Panc1 (cell line): ENCODE measurements around the gene CYB5R4. TPM values are rescaled to one million over a fixed set of nuclear protein-coding genes. Genes with fewer than 3 reads are reported as not detected.

ENCODE experiments used
- ATAC-seq: fragments of 200-7000 bp; cut with Tn5 transposase; 2 replicates; pipeline ENCODE4 v1.9.1; 2020; ENCODE audit warnings: mild to moderate bottlenecking, moderate library complexity
- BruUV-seq: library from RNA; stranded (reverse); fragments of 400-500 nt; replicated peaks from 2 replicates; lab custom pipeline; 2021; lab: Mats Ljungman, UMichigan
- CTCF ChIA-PET: fragments of 300-600 bp; sonication (Branson Sonifier 250); formaldehyde crosslinking; loops from one replicate; lab custom pipeline; 2022; ENCODE audit warnings: antibody characterized with exemption; lab: Charles Lee
- POLR2A ChIA-PET: fragments of 300-600 bp; sonication (Branson Sonifier 250); formaldehyde crosslinking; loops from one replicate; lab custom pipeline; 2022; ENCODE audit warnings: antibody characterized with exemption; lab: Charles Lee
- DNase-seq: peaks from one replicate; pipeline ENCODE4 v3.0.0-alpha.2; 2010; ENCODE audit warnings: low read depth, low spot score
- H3K27ac ChIP-seq: 2 replicates; pipeline ENCODE4 v1.5.1; 2011; ENCODE audit warnings: mild to moderate bottlenecking, low read length, inconsistent platforms
- H3K27me3 ChIP-seq: fragments of 200-500 bp; sonication (Bioruptor generic); 2 replicates; pipeline ENCODE4 v1.6.0; 2014; ENCODE audit warnings: low read length, inconsistent platforms; ENCODE audit not compliant: control insufficient read depth, insufficient read depth
- H3K36me3 ChIP-seq: fragments of 200-500 bp; sonication (Bioruptor generic); 2 replicates; pipeline ENCODE4 v1.5.1; 2014; ENCODE audit warnings: inconsistent platforms, mild to moderate bottlenecking, low read length, moderate library complexity; ENCODE audit not compliant: control insufficient read depth, insufficient read depth
- H3K4me1 ChIP-seq: 2 replicates; pipeline ENCODE4 v1.5.1; 2011; ENCODE audit warnings: inconsistent platforms, mild to moderate bottlenecking, low read length, moderate library complexity; ENCODE audit not compliant: control insufficient read depth, insufficient read depth
- H3K4me3 ChIP-seq, 2 experiments: 2 replicates each; pipeline ENCODE4 v1.5.1; 2011 to 2012; ENCODE audit warnings: low read depth in 2 of 2, low read length in 2 of 2, mild to moderate bottlenecking in 2 of 2, inconsistent platforms in 1 of 2, moderate library complexity in 1 of 2
- H3K9me3 ChIP-seq: fragments of 200-500 bp; sonication (Bioruptor generic); 2 replicates; pipeline ENCODE4 v1.5.1; 2014; ENCODE audit warnings: low read depth, mild to moderate bottlenecking, inconsistent platforms, low read length, moderate library complexity; ENCODE audit not compliant: control insufficient read depth, insufficient read depth
- CTCF ChIP-seq: fragments of 450-650 bp; IDR thresholded peaks from 2 replicates; pipeline ENCODE4 v1.5.1; 2017; ENCODE audit warnings: mild to moderate bottlenecking
- POLR2AphosphoS5 ChIP-seq: IDR thresholded peaks from 2 replicates; pipeline ENCODE4 v1.6.1; 2012; ENCODE audit warnings: mild to moderate bottlenecking, low read depth, low read length, moderate library complexity
- REST ChIP-seq, 2 experiments: IDR thresholded peaks; 2 replicates each; pipeline ENCODE4 v1.6.1; 2011 to 2012; ENCODE audit warnings: low read depth in 2 of 2, control low read depth in 1 of 2, low read length in 1 of 2, mild to moderate bottlenecking in 1 of 2, moderate library complexity in 1 of 2; ENCODE audit not compliant: insufficient read depth in 1 of 2
- SIN3A ChIP-seq: IDR thresholded peaks from 2 replicates; pipeline ENCODE4 v1.6.1; 2012; ENCODE audit warnings: low read depth, mild to moderate bottlenecking, low read length, moderate library complexity, borderline replicate concordance; ENCODE audit not compliant: insufficient read depth
- TCF7L2 ChIP-seq: IDR thresholded peaks from 2 replicates; pipeline ENCODE4 v1.6.1; 2011; ENCODE audit warnings: mild to moderate bottlenecking, low read depth, low read length, inconsistent platforms
- in situ Hi-C: cut with HindIII; loops from 2 replicates; pipeline ENCODE4 v1.10.0; 2016; ENCODE audit warnings: low sequenced_read_pairs, low pct_unique_long_range_greater_than_20kb
- intact Hi-C: fragments of 100-400 bp; cut with micrococcal nuclease; formaldehyde crosslinking; loops from one replicate; pipeline ENCODE4 v1.10.0; 2022; ENCODE audit not compliant: unreplicated experiment
- total RNA-seq: library from RNA; stranded (reverse); gene quantifications from one replicate; pipeline ENCODE4 v1.2.1, GENCODE V29; 2021; ENCODE audit not compliant: unreplicated experiment

Gene CYB5R4
- total RNA-seq, 1 experiment from 2014 or later: 31.7 TPM

- TF ChIP-seq SIN3A: no peak
- TF ChIP-seq TCF7L2: no peak
- no peak for TF ChIP-seq REST (IDR thresholded peaks at IDR 0.05; ENCODE audit: insufficient read depth in 1 of 2, low read depth in 2 of 2, low read length in 1 of 2)
- no peak for TF ChIP-seq CTCF
- TF ChIP-seq POLR2AphosphoS5: no peak
- BruUV-seq: no TSS peak
- in situ Hi-C loops: no loop called here
- POLR2A ChIA-PET: no interaction called here
- no peaks in the 10 kb centered on the region for H3K27me3 ChIP-seq
- CTCF ChIA-PET: interaction anchor here (0.6 kb wide), 1 partner anchor 215 kb away, joined by 3 read pairs; no protein-coding TSS in a partner anchor
- intact Hi-C loops: no loop called here
- peaks cover 6% of the 10 kb centered on the region; the same call in 1 of the 2 replicates for H3K4me1 ChIP-seq
- H3K9me3 ChIP-seq: no peaks in the 10 kb centered on the region
- no peak overlapping the region for H3K27ac ChIP-seq
- ATAC-seq: no peak
- H3K4me3 ChIP-seq: no peak overlapping the region
- no peak for DNase-seq
- no peaks in the 10 kb centered on the region for H3K36me3 ChIP-seq
These were observed 11.2 kb downstream of the CYB5R4 start for GRCh38 chr6:83870649-83871048.

- Histone ChIP-seq H3K36me3 (no peaks in the 10 kb centered on the region), H3K9me3 (no peaks in the 10 kb centered on the region), H3K27me3 (no peaks in the 10 kb centered on the region), H3K27ac (no peak overlapping the region), H3K4me3 (no peak overlapping the region), H3K4me1 (peaks cover 6% of the 10 kb centered on the region; the same call in 1 of the 2 replicates)
- ChIA-PET POLR2A (no interaction called here), CTCF (interaction anchor here (0.6 kb wide), 1 partner anchor 258 kb away, joined by 3 read pairs; no protein-coding TSS in a partner anchor)
- BruUV-seq: no TSS peak
- no peak for DNase-seq
- TF ChIP-seq REST (IDR thresholded peaks at IDR 0.05; ENCODE audit: insufficient read depth in 1 of 2, low read depth in 2 of 2, low read length in 1 of 2) (no peak), TCF7L2 (no peak)
- ATAC-seq: no peak
- in situ Hi-C loops: no loop called here
- intact Hi-C loops: no loop called here
These were observed 13.1 kb downstream of the CYB5R4 start for GRCh38 chr6:83872386-83873118.
